ENCODE results near the gene NRIP2. TPM values are rescaled to one million over a fixed set of nuclear protein-coding genes. Genes with fewer than 3 reads are reported as not detected.

The NRIP2 gene
- polyA plus RNA-seq, 1 donor from 2014 or later = not detected

- Histone ChIP-seq H3K9me2 (ENCODE audit: insufficient read depth, low read length) (no peaks in the 10 kb centered on the region), H3K79me2 (replicated peaks; ENCODE audit: insufficient read depth, low read length) (peaks cover 4% of the 10 kb centered on the region), H4K20me1 (ENCODE audit: insufficient read depth) (no peaks in the 10 kb centered on the region), H2AFZ (ENCODE audit: low read depth, low read length) (no peak overlapping the region), H3K9ac (ENCODE audit: low read length) (no peak overlapping the region), H3K4me3 (ENCODE audit: low read length) (no peak overlapping the region), H3K36me3 (ENCODE audit: insufficient read depth, low read length) (no peaks in the 10 kb centered on the region), H3K27me3 (ENCODE audit: insufficient read depth, low read depth, low read length) (no peaks in the 10 kb centered on the region), H3K4me2 (ENCODE audit: low read length) (no peak overlapping the region), H3K27ac (ENCODE audit: low read length) (no peak overlapping the region), H3K9me3 (ENCODE audit: low read length) (no peaks in the 10 kb centered on the region), H3F3A (ENCODE audit: insufficient read depth, low read length, poor library complexity, severe bottlenecking) (peaks cover under 1% of the 10 kb centered on the region)
- TF ChIP-seq POLR2AphosphoS5 (IDR thresholded peaks at IDR 0.05) (no peak), RAD21 (conservative IDR thresholded peaks at IDR 0.05) (no peak), CTCF (IDR thresholded peaks at IDR 0.05; ENCODE audit: poor library complexity, severe bottlenecking) (no peak), REST (IDR thresholded peaks at IDR 0.05; ENCODE audit: borderline replicate concordance) (no peak), SMC3 (conservative IDR thresholded peaks at IDR 0.05; ENCODE audit: poor library complexity) (no peak), EZH2 (IDR thresholded peaks at IDR 0.05; ENCODE audit: borderline replicate concordance, insufficient read depth, low read length, poor library complexity, severe bottlenecking) (no peak), TAF1 (IDR thresholded peaks at IDR 0.05; ENCODE audit: low read depth) (no peak), EP300 (conservative IDR thresholded peaks at IDR 0.05; ENCODE audit: poor library complexity, severe bottlenecking) (no peak), MXI1 (conservative IDR thresholded peaks at IDR 0.05; ENCODE audit: poor library complexity, severe bottlenecking) (no peak)
These were observed 43.7 kb downstream of the NRIP2 start for GRCh38 chr12:2791089-2791488.

GRCh38 chr12:2785017-2785416 lies 49.8 kb downstream of the NRIP2 start:
- no peak for TF ChIP-seq EZH2 (IDR thresholded peaks at IDR 0.05; ENCODE audit: borderline replicate concordance, insufficient read depth, low read length, poor library complexity, severe bottlenecking)
- TF ChIP-seq MXI1 (conservative IDR thresholded peaks at IDR 0.05; ENCODE audit: poor library complexity, severe bottlenecking) = no peak
- no peak for TF ChIP-seq CTCF (IDR thresholded peaks at IDR 0.05; ENCODE audit: poor library complexity, severe bottlenecking)
- TF ChIP-seq TAF1 (IDR thresholded peaks at IDR 0.05; ENCODE audit: low read depth) = no peak
- no peak for TF ChIP-seq SMC3 (conservative IDR thresholded peaks at IDR 0.05; ENCODE audit: poor library complexity)
- no peak for TF ChIP-seq RAD21 (conservative IDR thresholded peaks at IDR 0.05)
- Histone ChIP-seq H3K4me2 (ENCODE audit: low read length) (no peak overlapping the region), H4K20me1 (ENCODE audit: insufficient read depth) (no peaks in the 10 kb centered on the region), H3K36me3 (ENCODE audit: insufficient read depth, low read length) (no peaks in the 10 kb centered on the region), H3K79me2 (replicated peaks; ENCODE audit: insufficient read depth, low read length) (no peaks in the 10 kb centered on the region), H3K9ac (ENCODE audit: low read length) (no peak overlapping the region), H3K4me3 (ENCODE audit: low read length) (no peak overlapping the region), H3K27me3 (ENCODE audit: insufficient read depth, low read depth, low read length) (no peaks in the 10 kb centered on the region), H3F3A (ENCODE audit: insufficient read depth, low read length, poor library complexity, severe bottlenecking) (no peaks in the 10 kb centered on the region), H3K27ac (ENCODE audit: low read length) (no peak overlapping the region), H3K9me3 (ENCODE audit: low read length) (no peaks in the 10 kb centered on the region), H3K9me2 (ENCODE audit: insufficient read depth, low read length) (no peaks in the 10 kb centered on the region), H2AFZ (ENCODE audit: low read depth, low read length) (no peak overlapping the region)
